Stimulated activated CD8-positive, alpha-beta memory T cell treated with anti-CD3 and anti-CD28 coated beads, Interleukin-7, amount 100 ng/mL, for 1 hour (primary cell): ENCODE data around the gene ARHGAP33.
A peak's percentile ranks its signal among the peaks of the same experiment; 100 is the strongest.

Source experiments
- DNase-seq, 2 donors: peaks; one replicate each; pipeline ENCODE4 v3.0.0-alpha.2; 2020; ENCODE audit warnings: low read depth in 2 of 2

Gene ARHGAP33

DNA sequence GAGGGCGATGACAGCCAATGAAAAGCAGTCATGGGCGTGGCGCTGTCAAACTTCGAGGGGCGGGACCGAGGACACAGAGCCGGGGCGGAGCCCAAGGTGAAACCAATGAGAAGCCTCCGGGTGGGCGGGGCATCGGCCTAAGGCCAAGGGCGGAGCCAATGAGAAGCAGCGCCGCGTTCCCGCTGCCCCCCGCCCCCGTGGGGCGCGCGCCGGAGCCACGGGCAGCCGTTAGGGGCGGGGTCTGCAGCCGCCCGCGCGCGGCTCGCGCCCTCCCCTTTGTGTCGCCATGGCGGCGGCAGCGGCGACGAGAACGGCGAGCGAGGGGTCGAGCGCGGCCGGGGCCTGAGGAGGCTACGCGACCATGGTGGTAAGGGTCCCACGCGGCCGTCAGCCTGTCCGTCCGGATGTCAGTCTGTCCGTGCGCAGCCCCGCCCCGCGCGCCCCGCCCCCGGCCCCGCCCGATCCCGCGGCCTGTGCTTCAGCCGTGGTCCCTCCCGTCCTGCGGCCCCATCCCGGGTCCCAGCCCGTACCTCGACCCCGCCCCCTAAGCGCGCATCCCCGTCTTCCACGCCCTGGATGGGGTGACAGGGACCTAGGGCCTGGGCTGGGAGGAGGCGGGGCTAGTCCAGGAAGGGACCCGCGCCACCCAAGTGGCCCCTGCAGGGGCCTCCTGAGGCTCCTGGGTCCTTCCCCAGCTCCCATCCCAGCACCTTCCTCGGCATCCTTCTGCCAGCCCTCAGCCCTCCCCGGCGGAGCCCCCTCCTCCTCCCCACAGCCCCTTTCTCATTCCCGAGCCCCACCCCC, at the start of gene ARHGAP33:
TSS of gene ARHGAP33 (plus strand) at position 267 of the 804 bp plus-strand sequence. CDS start at position 362, 95 bp downstream.
- DNase-seq = peak; percentile 94 to 98

DNA sequence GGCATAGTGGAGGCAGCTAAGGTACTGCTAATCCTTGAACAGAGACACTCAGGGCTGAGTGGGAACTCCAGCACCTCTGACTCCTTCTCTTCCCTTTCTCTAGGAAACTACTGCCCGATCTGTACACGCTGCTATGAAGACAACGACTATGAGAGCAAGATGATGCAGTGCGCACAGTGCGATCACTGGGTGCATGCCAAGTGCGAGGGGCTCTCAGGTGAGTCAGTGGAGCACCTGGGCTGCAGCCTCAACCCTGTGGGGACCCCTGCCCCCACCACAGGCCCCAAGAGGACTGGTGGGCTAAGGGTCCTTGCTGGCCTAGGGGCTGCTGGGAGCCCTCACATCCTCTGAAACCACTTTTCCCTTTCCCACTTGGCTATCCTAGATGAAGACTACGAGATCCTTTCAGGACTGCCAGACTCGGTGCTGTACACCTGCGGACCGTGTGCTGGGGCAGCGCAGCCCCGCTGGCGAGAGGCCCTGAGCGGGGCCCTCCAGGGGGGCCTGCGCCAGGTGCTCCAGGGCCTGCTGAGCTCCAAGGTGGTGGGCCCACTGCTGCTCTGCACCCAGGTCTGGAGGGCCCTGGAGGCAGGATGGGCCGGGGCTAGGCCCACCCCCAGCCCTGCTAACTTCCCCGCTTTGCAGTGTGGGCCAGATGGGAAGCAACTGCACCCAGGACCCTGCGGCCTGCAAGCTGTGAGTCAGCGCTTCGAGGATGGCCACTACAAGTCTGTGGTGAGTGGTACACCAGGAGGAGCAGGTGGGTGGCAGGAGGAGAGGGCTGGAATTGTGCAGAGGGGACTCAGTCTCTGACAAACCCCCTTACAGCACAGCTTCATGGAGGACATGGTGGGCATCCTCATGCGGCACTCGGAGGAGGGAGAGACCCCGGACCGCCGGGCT, 48.1 kb upstream of the ARHGAP33 start:
- DNase-seq = no peak

DNA sequence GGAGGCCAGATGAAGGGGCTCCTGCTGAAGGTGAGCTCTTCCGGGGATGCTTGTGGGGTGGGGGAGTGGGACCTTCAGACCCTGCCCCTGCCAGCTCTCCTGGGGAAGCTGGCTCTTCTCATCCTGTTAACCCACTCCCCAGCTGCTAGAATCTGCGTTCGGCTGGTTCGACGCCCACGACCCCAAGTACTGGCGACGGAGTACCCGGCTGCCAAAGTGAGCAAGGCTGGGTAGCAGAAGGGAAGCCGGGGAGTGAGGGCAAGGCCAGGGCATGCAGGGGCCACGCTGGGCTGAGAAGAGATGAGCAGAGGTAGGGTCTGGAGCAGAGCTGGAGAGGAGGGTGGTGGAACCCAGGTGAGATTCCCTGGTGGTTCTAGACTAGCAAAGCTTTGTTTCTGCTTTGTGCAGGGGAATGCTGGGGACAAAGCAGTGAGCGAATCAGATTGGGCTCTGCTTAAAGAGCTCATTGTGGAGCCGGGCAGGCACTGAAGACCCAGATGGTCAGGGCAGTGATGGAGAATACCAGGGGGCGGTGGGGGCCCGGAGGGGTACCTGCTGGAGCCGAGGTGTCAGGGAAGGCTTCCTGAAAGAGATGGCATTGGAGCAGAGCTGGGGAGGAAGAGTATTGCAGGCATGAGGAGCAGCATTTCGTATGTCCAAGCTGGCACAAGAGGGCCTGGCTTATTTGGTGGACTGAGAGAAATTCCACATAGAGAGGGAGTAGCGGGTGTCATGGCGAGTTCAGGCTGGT, 47.2 kb upstream of the ARHGAP33 start:
- no peak for DNase-seq

- no peak for DNase-seq
These were observed 46.3 kb upstream of the ARHGAP33 start for GRCh38 chr19:35729021-35729420.

GRCh38 chr19:35729763-35730162, 45.6 kb upstream of the ARHGAP33 start:
- no peak for DNase-seq

DNA sequence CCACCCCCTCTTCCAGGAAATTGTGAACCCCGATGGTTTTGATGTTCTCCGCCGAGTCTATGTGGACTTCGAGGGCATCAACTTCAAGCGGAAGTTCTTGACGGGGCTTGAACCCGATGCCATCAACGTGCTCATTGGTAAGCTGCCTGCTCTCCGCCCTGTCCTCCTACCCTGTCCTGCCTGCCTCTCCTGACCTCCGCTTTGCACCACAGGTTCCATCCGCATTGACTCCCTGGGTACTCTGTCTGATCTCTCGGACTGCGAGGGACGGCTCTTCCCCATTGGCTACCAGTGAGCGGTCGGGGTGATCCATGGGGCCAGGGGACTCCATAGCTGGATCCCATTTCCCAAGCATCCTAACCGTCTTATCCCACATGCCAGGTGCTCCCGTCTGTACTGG, 45.0 kb upstream of the ARHGAP33 start:
- no peak for DNase-seq

- no peak for DNase-seq
These were observed 44.0 kb upstream of the ARHGAP33 start for GRCh38 chr19:35731353-35731752.

- DNase-seq = no peak
These were observed 43.5 kb upstream of the ARHGAP33 start for GRCh38 chr19:35731779-35732405.

GRCh38 chr19:35732540-35733179, 42.7 kb upstream of the ARHGAP33 start:
- no peak for DNase-seq

DNA sequence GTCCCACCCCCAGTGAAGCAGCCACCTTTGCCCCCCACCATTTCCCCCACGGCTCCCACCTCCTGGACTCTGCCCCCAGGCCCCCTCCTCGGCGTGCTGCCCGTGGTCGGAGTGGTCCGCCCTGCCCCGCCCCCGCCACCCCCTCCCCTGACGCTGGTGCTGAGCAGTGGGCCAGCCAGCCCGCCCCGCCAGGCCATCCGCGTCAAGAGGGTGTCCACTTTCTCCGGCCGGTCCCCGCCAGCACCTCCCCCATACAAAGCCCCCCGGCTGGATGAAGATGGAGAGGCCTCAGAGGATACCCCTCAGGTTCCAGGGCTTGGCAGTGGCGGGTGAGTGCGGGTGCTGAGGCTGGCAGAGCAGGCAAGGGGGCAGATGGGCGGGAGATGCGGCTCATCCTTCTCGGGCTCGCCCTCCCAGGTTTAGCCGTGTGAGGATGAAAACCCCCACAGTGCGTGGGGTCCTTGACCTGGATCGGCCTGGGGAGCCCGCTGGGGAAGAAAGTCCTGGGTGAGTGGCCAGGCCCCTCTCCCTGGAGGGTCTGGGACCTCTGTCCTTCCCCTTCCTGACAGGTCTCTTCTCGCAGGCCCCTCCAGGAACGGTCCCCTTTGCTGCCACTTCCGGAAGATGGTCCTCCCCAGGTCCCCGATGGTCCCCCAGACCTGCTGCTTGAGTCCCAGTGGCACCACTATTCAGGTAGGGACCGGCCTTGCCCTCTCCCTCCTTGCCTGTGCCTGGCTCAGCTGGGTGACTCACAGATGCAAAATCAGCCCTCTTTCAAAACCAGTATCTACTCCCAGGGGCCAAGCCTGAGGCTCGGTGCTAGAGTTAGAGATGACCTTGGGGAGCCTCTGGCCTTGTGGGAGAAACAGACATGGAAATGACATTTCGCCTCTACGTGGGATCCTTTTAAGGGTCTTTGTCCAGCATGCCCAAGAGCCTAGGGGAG, 41.9 kb upstream of the ARHGAP33 start:
- DNase-seq = no peak

GRCh38 chr19:35734273-35734672, 41.1 kb upstream of the ARHGAP33 start:
- no peak for DNase-seq

DNA sequence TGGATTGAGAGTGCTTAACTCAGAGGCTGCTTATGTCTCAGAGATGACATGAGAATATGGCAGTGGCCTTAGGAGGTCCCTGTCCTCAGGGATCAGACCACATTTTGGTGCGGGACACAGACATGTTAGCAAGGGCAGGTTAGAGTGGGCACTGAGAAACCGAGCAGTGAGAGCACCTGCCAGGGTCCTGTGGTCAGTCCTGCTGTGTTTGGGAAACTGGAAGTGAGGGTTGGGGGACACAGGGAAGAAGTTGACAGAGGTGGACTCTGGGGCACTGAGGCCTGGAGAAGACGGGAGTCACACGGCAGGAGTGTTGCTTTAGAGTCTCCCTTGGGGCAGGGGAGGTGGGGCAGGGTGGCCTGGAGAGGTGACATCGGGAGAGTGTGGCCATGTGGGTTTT, 40.5 kb upstream of the ARHGAP33 start:
- DNase-seq = no peak

DNA sequence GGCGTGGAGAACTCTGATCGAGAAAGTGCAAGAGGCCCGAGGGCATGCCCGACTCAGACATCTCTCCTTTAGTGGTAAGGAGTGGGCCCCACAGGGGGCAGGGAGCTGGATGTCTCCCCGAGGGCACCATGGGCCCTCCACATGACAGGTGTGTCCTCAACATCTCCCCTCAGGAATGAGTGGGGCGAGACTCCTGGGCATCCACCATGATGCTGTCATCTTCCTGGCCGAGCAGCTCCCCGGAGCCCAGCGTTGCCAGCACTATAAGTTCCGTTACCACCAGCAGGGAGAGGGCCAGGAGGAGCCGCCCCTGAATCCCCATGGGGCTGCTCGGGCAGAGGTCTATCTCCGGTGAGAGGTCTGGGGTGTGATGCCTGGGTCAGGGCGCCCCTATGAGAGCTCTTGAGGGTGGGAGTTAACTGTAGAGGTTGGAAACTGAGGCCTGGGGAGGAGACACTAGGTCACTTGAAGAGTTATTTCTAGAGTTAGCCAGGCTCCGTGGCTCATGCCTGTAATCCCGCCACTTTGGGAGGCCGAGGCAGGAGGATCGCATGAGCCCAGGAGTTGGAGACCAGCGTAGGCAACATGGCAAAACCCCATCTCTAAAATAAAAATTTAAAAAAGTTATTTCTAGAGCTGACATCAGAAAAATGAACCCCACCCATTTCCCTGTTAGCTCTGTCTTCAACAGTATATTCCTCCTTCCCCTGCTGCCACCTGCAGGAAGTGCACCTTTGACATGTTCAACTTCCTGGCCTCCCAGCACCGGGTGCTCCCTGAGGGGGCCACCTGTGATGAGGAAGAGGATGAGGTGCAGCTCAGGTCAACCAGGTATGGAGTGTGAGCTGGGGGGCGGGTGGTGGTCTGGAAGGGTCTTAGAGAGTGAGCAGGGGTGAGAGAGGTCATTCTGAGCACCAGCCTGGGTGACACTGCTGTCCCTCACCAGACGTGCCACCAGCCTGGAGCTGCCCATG, 38.2 kb upstream of the ARHGAP33 start:
- no peak for DNase-seq

DNA sequence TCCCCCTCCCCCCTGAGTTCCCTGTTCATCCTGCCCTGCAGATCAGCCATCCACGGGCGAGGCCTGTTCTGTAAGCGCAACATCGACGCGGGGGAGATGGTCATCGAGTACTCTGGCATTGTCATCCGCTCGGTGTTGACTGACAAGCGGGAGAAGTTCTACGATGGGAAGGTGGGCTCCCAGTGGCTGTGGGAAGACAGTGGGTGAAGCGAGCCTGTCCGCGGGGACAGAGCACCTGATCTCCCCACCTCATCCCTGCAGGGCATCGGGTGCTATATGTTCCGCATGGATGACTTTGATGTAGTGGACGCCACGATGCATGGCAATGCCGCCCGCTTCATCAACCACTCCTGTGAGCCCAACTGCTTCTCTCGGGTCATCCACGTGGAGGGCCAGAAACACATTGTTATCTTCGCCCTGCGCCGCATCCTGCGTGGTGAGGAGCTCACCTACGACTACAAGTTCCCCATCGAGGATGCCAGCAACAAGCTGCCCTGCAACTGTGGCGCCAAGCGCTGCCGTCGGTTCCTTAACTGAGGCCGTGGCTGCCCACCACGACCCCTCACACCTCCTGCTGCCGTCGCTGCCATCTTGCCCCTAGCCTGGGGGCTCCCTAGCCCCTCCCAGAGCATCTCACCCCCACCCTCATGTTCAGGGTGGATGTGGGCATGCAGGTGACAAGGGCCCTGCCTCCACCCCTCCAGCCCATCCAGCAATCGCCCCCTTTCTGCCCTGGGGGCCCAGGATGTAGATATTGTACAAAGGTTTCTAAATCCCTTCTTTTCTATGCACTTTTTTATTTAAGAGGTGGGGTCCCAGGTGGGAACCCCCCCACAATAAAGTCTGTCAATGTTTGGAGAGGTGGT, 37.1 kb upstream of the ARHGAP33 start:
- no peak for DNase-seq

- DNase-seq = no peak
These were observed 36.5 kb upstream of the ARHGAP33 start for GRCh38 chr19:35738887-35739229.

GRCh38 chr19:35739275-35740107, 35.9 kb upstream of the ARHGAP33 start:
- no peak for DNase-seq

GRCh38 chr19:35740108-35740422, 35.3 kb upstream of the ARHGAP33 start:
- no peak for DNase-seq
